ENCODE data around the gene TNIP2.

Gene TNIP2

DNA sequence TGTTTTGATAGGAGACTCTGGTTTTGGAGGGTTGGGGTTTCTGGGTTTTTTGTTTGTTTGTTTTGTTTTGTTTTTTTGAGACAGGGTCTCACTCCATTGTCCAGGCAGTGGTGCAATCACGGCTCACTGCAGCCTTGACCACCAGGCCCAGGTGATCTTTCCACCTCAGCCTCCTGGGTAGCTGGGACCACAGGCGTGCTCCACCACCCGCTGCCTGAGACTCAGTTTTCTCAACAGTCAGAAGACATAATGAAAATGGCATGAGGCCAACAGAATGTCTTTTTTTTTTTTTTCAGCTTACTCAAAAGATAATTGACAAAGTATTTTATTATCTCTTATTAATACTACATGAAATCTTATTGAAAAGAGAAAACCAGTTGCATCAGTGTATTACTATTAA is 32.4 kb downstream of the TNIP2 start:
- no peak overlapping the region for H3K4me3 ChIP-seq (ENCODE audit: low read length)
- no peak for DNase-seq (ENCODE audit: low read depth)
- TF ChIP-seq, protein P1, sequence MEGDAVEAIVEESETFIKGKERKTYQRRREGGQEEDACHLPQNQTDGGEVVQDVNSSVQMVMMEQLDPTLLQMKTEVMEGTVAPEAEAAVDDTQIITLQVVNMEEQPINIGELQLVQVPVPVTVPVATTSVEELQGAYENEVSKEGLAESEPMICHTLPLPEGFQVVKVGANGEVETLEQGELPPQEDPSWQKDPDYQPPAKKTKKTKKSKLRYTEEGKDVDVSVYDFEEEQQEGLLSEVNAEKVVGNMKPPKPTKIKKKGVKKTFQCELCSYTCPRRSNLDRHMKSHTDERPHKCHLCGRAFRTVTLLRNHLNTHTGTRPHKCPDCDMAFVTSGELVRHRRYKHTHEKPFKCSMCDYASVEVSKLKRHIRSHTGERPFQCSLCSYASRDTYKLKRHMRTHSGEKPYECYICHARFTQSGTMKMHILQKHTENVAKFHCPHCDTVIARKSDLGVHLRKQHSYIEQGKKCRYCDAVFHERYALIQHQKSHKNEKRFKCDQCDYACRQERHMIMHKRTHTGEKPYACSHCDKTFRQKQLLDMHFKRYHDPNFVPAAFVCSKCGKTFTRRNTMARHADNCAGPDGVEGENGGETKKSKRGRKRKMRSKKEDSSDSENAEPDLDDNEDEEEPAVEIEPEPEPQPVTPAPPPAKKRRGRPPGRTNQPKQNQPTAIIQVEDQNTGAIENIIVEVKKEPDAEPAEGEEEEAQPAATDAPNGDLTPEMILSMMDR (IDR thresholded peaks at IDR 0.05; ENCODE audit: insufficient read depth, low read depth, low read length, missing control alignments): no peak

DNA sequence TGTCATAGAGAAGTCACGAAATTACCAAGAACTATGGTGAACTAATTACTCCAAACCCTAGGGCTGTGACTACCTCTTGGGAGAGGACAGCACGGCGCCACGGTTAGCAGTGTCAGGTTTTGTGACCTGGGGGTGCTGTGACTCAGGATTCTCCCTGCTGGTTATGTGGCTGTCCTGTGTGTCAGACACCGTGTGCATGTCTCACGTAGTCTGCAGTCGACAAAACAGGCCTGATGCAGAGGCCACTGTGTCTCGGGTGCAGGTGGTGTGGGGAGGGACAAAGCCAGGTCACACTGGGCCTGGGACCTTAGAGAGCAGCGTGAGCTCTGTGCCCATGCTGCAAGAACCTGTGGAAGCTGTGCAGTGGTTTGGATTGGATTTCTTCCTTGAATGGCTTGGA is 34.1 kb downstream of the TNIP2 start:
- DNase-seq (ENCODE audit: low read depth): no peak
- TF ChIP-seq, protein P1 (IDR thresholded peaks at IDR 0.05; ENCODE audit: insufficient read depth, low read depth, low read length, missing control alignments): no peak
- H3K4me3 ChIP-seq (ENCODE audit: low read length): no peak overlapping the region

DNA sequence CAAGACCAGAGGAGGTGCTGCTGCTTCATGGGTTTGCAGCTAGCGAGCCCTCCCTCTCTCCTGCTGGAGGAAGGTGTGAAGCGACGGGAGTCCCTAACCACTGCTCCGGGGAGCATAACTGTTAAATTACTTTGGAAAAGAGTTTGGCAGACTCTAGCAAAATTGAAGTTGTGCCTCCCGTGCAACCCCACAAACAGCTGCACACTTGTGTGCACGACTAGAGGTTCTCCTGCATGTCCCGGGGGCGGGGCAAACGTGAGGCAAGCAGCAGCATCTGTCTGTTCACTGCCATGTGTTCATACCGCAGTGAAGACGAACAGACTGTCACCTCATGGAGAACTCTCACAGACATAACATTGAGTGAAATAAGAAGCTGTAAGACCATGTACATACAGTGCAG is 34.5 kb downstream of the TNIP2 start:
- TF ChIP-seq, protein P1 (IDR thresholded peaks at IDR 0.05; ENCODE audit: insufficient read depth, low read depth, low read length, missing control alignments): no peak
- no peak for DNase-seq (ENCODE audit: low read depth)
- H3K4me3 ChIP-seq (ENCODE audit: low read length): no peak overlapping the region

DNA sequence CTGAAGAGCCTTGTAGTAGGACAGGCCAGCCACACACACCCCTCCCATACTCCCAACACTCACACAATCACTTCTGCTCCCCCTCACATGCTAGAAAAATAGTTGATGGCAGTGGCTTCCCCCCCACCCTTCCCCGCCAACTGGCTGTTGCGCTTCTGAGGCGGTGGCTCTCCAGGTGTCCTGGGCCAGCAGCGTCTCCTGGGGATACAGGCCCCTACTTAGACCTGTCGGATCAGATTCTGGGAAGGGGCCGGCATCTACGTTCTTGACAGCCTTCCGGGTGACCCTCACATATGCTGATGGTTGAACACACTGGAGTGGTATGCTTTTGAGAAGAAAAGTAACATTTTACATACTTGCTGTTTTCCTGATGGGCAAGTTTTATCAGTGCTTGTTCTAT is 39.9 kb downstream of the TNIP2 start:
- TF ChIP-seq, protein P1 (IDR thresholded peaks at IDR 0.05; ENCODE audit: insufficient read depth, low read depth, low read length, missing control alignments): no peak
- H3K4me3 ChIP-seq (ENCODE audit: low read length): no peak overlapping the region
- no peak for DNase-seq (ENCODE audit: low read depth)

DNA sequence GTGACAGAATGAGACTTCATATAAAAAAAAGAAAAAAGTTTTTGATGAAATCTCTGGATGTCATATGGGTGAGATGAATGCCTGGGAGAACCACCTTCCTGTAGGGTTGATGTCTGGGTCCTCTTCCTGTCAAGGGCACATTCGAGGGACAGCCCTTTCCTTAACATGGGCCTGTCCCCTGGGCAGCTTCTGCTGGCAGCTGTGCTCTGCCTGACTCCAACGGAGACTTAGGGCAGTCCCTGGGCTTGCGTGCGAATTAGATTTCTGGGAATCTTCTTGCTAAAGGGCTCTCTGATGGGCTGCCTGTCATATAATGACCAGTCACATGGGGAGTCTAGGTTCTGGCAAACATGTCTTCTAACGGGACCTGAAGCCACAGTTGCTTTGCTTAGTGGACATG is 40.7 kb downstream of the TNIP2 start:
- TF ChIP-seq, protein P1 (IDR thresholded peaks at IDR 0.05; ENCODE audit: insufficient read depth, low read depth, low read length, missing control alignments): no peak
- no peak overlapping the region for H3K4me3 ChIP-seq (ENCODE audit: low read length)
- no peak for DNase-seq (ENCODE audit: low read depth)

DNA sequence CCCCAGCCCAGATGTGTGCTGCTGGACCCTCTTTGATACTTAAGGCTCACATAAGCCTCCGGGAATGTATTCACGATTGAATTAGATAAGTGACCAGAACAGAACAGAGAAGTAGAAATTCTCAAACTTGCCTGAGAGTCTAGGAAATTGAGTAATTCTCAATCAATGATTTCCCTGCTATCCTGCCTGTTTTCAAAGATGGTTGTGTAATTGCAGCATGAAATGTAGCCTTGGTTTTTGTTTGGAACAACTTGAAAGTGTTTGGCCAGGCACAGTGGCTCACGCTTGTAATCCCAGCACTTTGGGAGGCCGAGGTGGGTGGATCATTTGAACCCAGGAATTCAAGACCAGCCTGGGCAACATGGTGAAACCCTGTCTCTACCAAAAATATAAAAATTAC is 41.2 kb downstream of the TNIP2 start:
- TF ChIP-seq, protein P1 (IDR thresholded peaks at IDR 0.05; ENCODE audit: insufficient read depth, low read depth, low read length, missing control alignments): no peak
- no peak for DNase-seq (ENCODE audit: low read depth)
- no peak overlapping the region for H3K4me3 ChIP-seq (ENCODE audit: low read length)

DNA sequence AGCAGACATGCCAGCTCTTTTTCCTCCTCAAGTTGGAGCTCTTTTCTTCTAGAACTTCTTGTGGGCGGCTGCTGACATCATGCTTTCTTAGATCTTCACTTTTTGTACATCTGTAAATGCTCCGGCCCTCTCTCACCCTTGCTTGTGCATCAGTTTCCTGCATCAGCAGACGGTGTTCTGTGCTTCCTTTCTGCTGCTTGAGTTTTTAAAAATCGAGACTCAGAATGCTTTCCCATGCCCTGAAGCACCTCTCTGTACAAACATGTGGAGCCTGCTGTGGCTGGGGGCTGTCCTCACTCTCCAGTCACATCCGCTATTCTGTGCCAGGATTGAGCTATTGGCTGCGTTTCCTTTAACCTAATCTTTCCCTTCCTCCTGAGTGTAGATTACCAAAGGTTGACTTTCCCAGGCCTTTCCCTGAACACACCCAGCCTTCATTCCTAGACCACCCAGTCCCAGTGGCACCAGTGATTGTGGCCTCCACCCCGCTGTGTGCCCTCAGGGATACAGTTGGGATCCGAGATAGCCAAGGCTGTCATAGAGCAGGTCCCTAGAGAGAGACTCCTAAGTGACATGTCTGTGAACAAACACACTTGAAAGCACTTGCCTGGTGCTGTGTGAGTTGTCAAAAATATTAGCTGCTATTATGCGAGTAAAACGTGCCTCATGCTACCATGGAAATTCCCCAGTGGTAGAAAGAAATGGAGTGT is 41.9 kb downstream of the TNIP2 start:
- TF ChIP-seq, protein P1 (IDR thresholded peaks at IDR 0.05; ENCODE audit: insufficient read depth, low read depth, low read length, missing control alignments): no peak
- peak; percentile 10 for DNase-seq (ENCODE audit: low read depth)
- H3K4me3 ChIP-seq (ENCODE audit: low read length): no peak overlapping the region

All from epithelial cell of esophagus (primary cell).